MCF 10A (cell line): Measurements from ENCODE around the gene TMEM164. TPM values are rescaled to one million over a fixed set of nuclear protein-coding genes. Genes with fewer than 3 reads are reported as not detected.
A peak's percentile ranks its signal among the peaks of the same experiment; 100 is the strongest.

Experiments
- BruUV-seq: library from RNA; stranded (reverse); fragments of 400-500 nt; replicated peaks from 2 replicates; lab custom pipeline; 2021; lab: Mats Ljungman, UMichigan
- CTCF ChIA-PET: fragments of 300-600 bp; sonication (Branson Sonifier 250); formaldehyde crosslinking; extraction: SDS; loops from one replicate; lab custom pipeline; 2021; ENCODE audit warnings: antibody characterized with exemption, inconsistent platforms; lab: Yijun Ruan, JAX
- POLR2A ChIA-PET: fragments of 300-600, 350-650 bp; sonication (Branson Sonifier 250); formaldehyde crosslinking; extraction: SDS; loops from one replicate; lab custom pipeline; 2020; ENCODE audit warnings: antibody characterized with exemption, inconsistent platforms; lab: Yijun Ruan, JAX
- DNase-seq: peaks from one replicate; pipeline ENCODE4 v3.0.0-alpha.2; 2018; ENCODE audit not compliant: unreplicated experiment
- H3K27ac Mint-ChIP-seq: one replicate; pipeline ENCODE4 v1.8.0; 2022; ENCODE audit warnings: mild to moderate bottlenecking, low read depth, mixed read lengths; ENCODE audit not compliant: unreplicated experiment
- H3K27me3 Mint-ChIP-seq: one replicate; pipeline ENCODE4 v1.8.0; 2022; ENCODE audit warnings: mixed read lengths; ENCODE audit not compliant: insufficient read depth, unreplicated experiment
- H3K36me3 Mint-ChIP-seq: one replicate; pipeline ENCODE4 v1.8.0; 2022; ENCODE audit warnings: mild to moderate bottlenecking, moderate library complexity, mixed read lengths; ENCODE audit not compliant: insufficient read depth, unreplicated experiment
- H3K4me1 Mint-ChIP-seq: one replicate; pipeline ENCODE4 v1.8.0; 2022; ENCODE audit warnings: mixed read lengths; ENCODE audit not compliant: insufficient read depth, unreplicated experiment
- H3K4me3 Mint-ChIP-seq: one replicate; pipeline ENCODE4 v1.8.0; 2022; ENCODE audit warnings: mild to moderate bottlenecking, moderate library complexity, mixed read lengths; ENCODE audit not compliant: unreplicated experiment
- H3K9me3 Mint-ChIP-seq: one replicate; pipeline ENCODE4 v1.8.0; 2022; ENCODE audit warnings: mixed read lengths; ENCODE audit not compliant: unreplicated experiment
- CTCF ChIP-seq: fragments of 200-600 bp; IDR thresholded peaks from one replicate; pipeline ENCODE4 v1.8.0; 2022; ENCODE audit warnings: antibody characterized with exemption, mild to moderate bottlenecking; ENCODE audit not compliant: unreplicated experiment
- intact Hi-C: fragments of 100-400 bp; cut with micrococcal nuclease; formaldehyde crosslinking; loops from 2 replicates; pipeline ENCODE4 v1.14.1; 2022
- total RNA-seq: library from RNA; stranded (reverse); gene quantifications from 2 replicates; pipeline ENCODE4 v1.2.3, GENCODE V29; 2022

The TMEM164 gene
- total RNA-seq, 1 experiment from 2014 or later: 39.2 TPM

DNA sequence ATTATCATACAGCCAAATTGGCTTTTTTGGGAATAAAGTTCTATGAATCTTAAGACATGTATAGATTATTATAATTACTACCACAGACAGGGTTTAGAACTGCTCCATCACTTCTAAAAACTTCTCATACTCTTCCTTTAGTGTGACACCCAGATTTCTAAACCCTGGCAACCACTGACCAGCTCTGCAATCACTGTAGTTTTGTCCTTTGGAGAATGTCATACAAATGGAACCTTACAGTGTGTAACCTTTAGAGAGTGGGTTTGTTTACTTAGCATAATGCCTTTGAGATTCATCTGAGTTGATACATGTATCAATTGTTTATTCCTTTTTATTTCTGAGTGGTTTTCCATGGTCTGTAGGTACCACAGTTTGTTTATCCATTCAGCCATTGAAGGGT is 95.0 kb downstream of the TMEM164 start:
- H3K9me3 Mint-ChIP-seq: peaks cover 15% of the 10 kb centered on the region
- CTCF ChIA-PET: no interaction called here
- peak overlapping the region; percentile 16 for H3K27ac Mint-ChIP-seq

DNA sequence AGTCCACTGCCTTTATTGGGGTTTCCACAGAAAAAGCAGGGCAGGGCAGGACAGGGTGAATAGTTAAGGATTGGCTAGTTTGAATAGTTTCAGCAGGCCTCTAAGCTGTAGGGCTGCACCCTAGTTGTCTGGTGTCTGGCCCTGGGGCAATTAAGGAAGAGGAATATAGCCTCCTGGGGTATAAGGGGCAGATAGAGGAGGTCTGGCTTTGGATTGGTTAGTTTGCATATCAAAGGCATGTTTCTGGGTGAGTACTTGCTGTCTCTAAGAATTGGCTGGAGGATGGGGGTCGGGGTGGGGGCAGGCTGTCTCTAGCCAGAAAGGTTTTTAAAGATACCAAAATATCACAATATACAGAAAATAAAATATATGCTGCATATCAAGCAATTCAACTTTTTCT is 100.4 kb downstream of the TMEM164 start:
- no peak for TF ChIP-seq CTCF
- CTCF ChIA-PET: interaction anchor here (0.6 kb wide), 1 partner anchor 212 kb away, joined by 5 read pairs; no protein-coding TSS in a partner anchor
- Mint-ChIP-seq H3K27me3 (peaks cover 65% of the 10 kb centered on the region), H3K4me1 (peaks cover 12% of the 10 kb centered on the region), H3K9me3 (no peaks in the 10 kb centered on the region), H3K27ac (no peak overlapping the region), H3K4me3 (no peak overlapping the region), H3K36me3 (peaks cover 10% of the 10 kb centered on the region)
- BruUV-seq: no TSS peak
- intact Hi-C loops: loop anchor here (5.0 kb wide), 1 partner anchor 101 kb away; the partner anchor contains the start of gene TMEM164
- no peak for DNase-seq
- POLR2A ChIA-PET: no interaction called here

More for the DNA sequence above, 95.0 kb downstream of the TMEM164 start:
- no peak for DNase-seq
- POLR2A ChIA-PET: interaction anchor here (1.1 kb wide), 1 partner anchor 9 kb away, joined by 3 read pairs; no protein-coding TSS in a partner anchor
- no TSS peak for BruUV-seq
- Mint-ChIP-seq H3K27me3 (peaks cover 65% of the 10 kb centered on the region), H3K36me3 (peaks cover 30% of the 10 kb centered on the region), H3K4me1 (no peaks in the 10 kb centered on the region), H3K4me3 (no peak overlapping the region)
- intact Hi-C loops: no loop called here
- no peak for TF ChIP-seq CTCF

- Mint-ChIP-seq H3K27me3 (peaks cover 72% of the 10 kb centered on the region), H3K27ac (no peak overlapping the region), H3K4me3 (no peak overlapping the region), H3K9me3 (no peaks in the 10 kb centered on the region), H3K4me1 (peaks cover 12% of the 10 kb centered on the region), H3K36me3 (peaks cover 3% of the 10 kb centered on the region)
- intact Hi-C loops: loop anchor here (5.0 kb wide), 1 partner anchor 102 kb away; the partner anchor contains the start of gene TMEM164
- no peak for DNase-seq
- CTCF ChIA-PET: no interaction called here
- no peak for TF ChIP-seq CTCF
- POLR2A ChIA-PET: interaction anchor here (1.3 to 1.5 kb wide), 2 partner anchors 16 to 17 kb away, joined by 5 to 6 read pairs; no protein-coding TSS in a partner anchor
- no TSS peak for BruUV-seq
Measured at GRCh38 chrX:110104078-110104477, 101.2 kb downstream of the TMEM164 start.

- POLR2A ChIA-PET: interaction anchor here (1.1 to 1.2 kb wide), 2 partner anchors 21 to 299 kb away, joined by 3 read pairs; no protein-coding TSS in a partner anchor
- no TSS peak for BruUV-seq
- H3K36me3 Mint-ChIP-seq: peaks cover 17% of the 10 kb centered on the region
- no peaks in the 10 kb centered on the region for H3K9me3 Mint-ChIP-seq
- DNase-seq: peak; percentile 67
- intact Hi-C loops: no loop called here
- peaks cover 50% of the 10 kb centered on the region for H3K27me3 Mint-ChIP-seq
- H3K4me1 Mint-ChIP-seq: peaks cover 12% of the 10 kb centered on the region
- H3K27ac Mint-ChIP-seq: no peak overlapping the region
- H3K4me3 Mint-ChIP-seq: no peak overlapping the region
- no peak for TF ChIP-seq CTCF
- CTCF ChIA-PET: no interaction called here
Measured at GRCh38 chrX:110108381-110108821, 105.5 kb downstream of the TMEM164 start.
